Measurements from ENCODE around the gene NLGN1. TPM values are rescaled to one million over a fixed set of nuclear protein-coding genes. Genes with fewer than 3 reads are reported as not detected.

NLGN1 gene
- total RNA-seq, 1 experiment from 2014 or later: 5.2 TPM

GRCh38 chr3:173630849-173631248, 233.3 kb downstream of the NLGN1 start:
- no peak overlapping the region for H3T11ph ChIP-seq (ENCODE audit: low read length)
- no peaks in the 10 kb centered on the region for H3K36me3 Mint-ChIP-seq (ENCODE audit: insufficient read depth in 1 of 3, low read depth in 3 of 3)
- H3K4me2 ChIP-seq (ENCODE audit: insufficient read depth, insufficient read length, low read length): no peak overlapping the region
- H3K4me3 Mint-ChIP-seq: no peak overlapping the region
- H2BK20ac ChIP-seq (ENCODE audit: low read depth, low read length, poor library complexity, severe bottlenecking): no peak overlapping the region
- no peaks in the 10 kb centered on the region for H3K27me3 ChIP-seq (ENCODE audit: insufficient read depth, low read length)
- H3K27ac Mint-ChIP-seq: no peak overlapping the region
- H3K4ac ChIP-seq (ENCODE audit: low read depth, low read length): no peak overlapping the region
- TF ChIP-seq, protein P1, sequence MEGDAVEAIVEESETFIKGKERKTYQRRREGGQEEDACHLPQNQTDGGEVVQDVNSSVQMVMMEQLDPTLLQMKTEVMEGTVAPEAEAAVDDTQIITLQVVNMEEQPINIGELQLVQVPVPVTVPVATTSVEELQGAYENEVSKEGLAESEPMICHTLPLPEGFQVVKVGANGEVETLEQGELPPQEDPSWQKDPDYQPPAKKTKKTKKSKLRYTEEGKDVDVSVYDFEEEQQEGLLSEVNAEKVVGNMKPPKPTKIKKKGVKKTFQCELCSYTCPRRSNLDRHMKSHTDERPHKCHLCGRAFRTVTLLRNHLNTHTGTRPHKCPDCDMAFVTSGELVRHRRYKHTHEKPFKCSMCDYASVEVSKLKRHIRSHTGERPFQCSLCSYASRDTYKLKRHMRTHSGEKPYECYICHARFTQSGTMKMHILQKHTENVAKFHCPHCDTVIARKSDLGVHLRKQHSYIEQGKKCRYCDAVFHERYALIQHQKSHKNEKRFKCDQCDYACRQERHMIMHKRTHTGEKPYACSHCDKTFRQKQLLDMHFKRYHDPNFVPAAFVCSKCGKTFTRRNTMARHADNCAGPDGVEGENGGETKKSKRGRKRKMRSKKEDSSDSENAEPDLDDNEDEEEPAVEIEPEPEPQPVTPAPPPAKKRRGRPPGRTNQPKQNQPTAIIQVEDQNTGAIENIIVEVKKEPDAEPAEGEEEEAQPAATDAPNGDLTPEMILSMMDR (conservative IDR thresholded peaks at IDR 0.05): no peak
- no peak overlapping the region for H2BK120ac ChIP-seq (ENCODE audit: low read depth, low read length, poor library complexity, severe bottlenecking)
- no peak overlapping the region for H4K8ac ChIP-seq (replicated peaks; ENCODE audit: insufficient read length, low read depth, low read length)
- no peak overlapping the region for H2BK15ac ChIP-seq (ENCODE audit: low read depth, low read length)
- no peak overlapping the region for H4K91ac ChIP-seq (ENCODE audit: insufficient read length, low read depth, low read length)
- H2AFZ ChIP-seq (ENCODE audit: low read length): no peak overlapping the region
- H3K4me1 Mint-ChIP-seq: peaks cover 0 to 13% of the 10 kb centered on the region in 2 experiments; a peak in 3 of 4 replicates
- H3K23ac ChIP-seq (ENCODE audit: insufficient read length, low read depth, low read length): no peak overlapping the region
- H2BK12ac ChIP-seq (ENCODE audit: insufficient read length, low read depth, low read length): no peak overlapping the region
- H3K79me1 ChIP-seq (ENCODE audit: insufficient read depth, low read depth, low read length, poor library complexity, severe bottlenecking): no peaks in the 10 kb centered on the region
- H3K14ac ChIP-seq (ENCODE audit: insufficient read depth, low read length): no peak overlapping the region
- no CpG with 5 or more reads among the region's 2 CpGs for WGBS (ENCODE audit: extremely low coverage, insufficient read length, low lambda C conversion rate)
- no peak overlapping the region for H2BK5ac ChIP-seq (ENCODE audit: insufficient read length, low read length)
- H3K23me2 ChIP-seq (ENCODE audit: insufficient read length, low read depth, low read length, poor library complexity, severe bottlenecking): no peaks in the 10 kb centered on the region
- no peak overlapping the region for H3K18ac ChIP-seq (ENCODE audit: insufficient read length, low read depth, low read length)
- no peaks in the 10 kb centered on the region for H3K27me3 Mint-ChIP-seq (ENCODE audit: low read depth)
- no peaks in the 10 kb centered on the region for H4K20me1 ChIP-seq (ENCODE audit: control insufficient read depth, insufficient read depth, insufficient read length)
- H3K27ac ChIP-seq (ENCODE audit: insufficient read length, low read depth, low read length): no peak overlapping the region
- H4K5ac ChIP-seq (ENCODE audit: insufficient read length, low read depth, low read length): no peak overlapping the region
- H3K56ac ChIP-seq (ENCODE audit: insufficient read length, low read depth, low read length): no peak overlapping the region
- no peak overlapping the region for H2AK5ac ChIP-seq (ENCODE audit: insufficient read length, low read length)
- DNase-seq: no peak
- 0 out of 2 replicates have a peak, but pooled peaks cover 4% of the 10 kb centered on the region for H3K4me1 ChIP-seq (ENCODE audit: insufficient read depth, low read length)
- no peaks in the 10 kb centered on the region for H3K9me3 ChIP-seq (ENCODE audit: control insufficient read depth, low read depth, low read length)
- no peak overlapping the region for H3K9ac ChIP-seq (ENCODE audit: extremely low read depth, insufficient read length, low read length)
- no peaks in the 10 kb centered on the region for H3K9me3 Mint-ChIP-seq
- no peaks in the 10 kb centered on the region for H3K79me2 ChIP-seq (ENCODE audit: insufficient read depth, low read length)

Data from H9 (cell line).